Measurements from ENCODE around the gene ZNF782. TPM values are rescaled to one million over a fixed set of nuclear protein-coding genes. Genes with fewer than 3 reads are reported as not detected.

ZNF782 gene
- total and polyA plus RNA-seq, 2 of the 8 experiments (the other 6 are each of a cell fraction or from before 2014, with no cell fraction given): 1.4 to 7.4 TPM

- TF ChIP-seq CTCF (IDR thresholded peaks at IDR 0.05; ENCODE audit: control extremely low read depth in 1 of 3, insufficient read depth in 1 of 3, low read depth in 1 of 3, low read length in 3 of 3): no peak
- no peak for TF ChIP-seq JUND (IDR thresholded peaks at IDR 0.05; ENCODE audit: low read length)
These were observed 10.3 kb downstream of the ZNF782 start (continued) for GRCh38 chr9:96844040-96844439.
